GM18867 (cell line): ENCODE data around the gene ANXA9.

ENCODE experiments used
- ATAC-seq: cut with Tn5 transposase; IDR thresholded peaks from one replicate; pipeline ENCODE4 v1.9.1; 2021; ENCODE audit warnings: mild to moderate bottlenecking, moderate library complexity; ENCODE audit not compliant: unreplicated experiment

The ANXA9 gene

DNA sequence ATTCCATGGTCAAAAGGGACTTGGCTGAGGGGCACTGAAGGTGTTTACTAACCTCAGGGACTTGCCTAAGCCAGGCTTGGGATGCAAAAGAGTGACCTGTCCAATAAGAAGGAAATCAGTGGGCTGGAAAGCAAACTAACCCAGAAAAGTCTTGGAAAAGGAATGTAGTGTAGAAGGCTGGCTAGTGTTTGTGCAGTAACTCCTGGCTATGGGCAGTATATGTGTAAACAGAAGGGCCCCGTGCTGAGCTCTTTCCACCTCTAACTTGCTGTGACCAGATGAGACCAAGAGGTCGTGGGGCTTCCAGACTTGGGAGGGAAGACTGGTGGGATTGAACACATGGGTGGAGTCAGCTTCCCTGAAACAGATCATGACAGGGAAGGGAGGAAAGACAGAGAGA lies 20.5 kb downstream of the ANXA9 start:
- no peak for ATAC-seq

DNA sequence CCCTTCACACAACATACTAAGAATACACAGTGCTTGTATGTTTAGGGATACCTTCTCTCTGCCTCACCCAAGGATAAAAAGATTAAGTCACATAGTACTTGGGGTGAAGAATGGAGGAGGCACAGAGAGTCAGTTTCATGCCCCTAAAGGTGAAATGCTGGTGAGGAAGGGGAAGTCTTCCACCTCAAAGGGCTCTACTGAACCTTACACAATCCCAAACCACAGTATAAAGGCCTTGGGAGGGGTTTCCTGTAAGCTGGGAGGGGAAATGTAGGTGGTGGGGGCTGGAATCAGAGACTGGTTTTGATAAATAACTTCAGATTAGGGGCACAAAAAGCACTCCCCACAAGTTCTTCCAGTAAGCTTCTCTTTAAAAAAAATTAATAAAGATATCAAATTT lies 21.1 kb downstream of the ANXA9 start:
- no peak for ATAC-seq

DNA sequence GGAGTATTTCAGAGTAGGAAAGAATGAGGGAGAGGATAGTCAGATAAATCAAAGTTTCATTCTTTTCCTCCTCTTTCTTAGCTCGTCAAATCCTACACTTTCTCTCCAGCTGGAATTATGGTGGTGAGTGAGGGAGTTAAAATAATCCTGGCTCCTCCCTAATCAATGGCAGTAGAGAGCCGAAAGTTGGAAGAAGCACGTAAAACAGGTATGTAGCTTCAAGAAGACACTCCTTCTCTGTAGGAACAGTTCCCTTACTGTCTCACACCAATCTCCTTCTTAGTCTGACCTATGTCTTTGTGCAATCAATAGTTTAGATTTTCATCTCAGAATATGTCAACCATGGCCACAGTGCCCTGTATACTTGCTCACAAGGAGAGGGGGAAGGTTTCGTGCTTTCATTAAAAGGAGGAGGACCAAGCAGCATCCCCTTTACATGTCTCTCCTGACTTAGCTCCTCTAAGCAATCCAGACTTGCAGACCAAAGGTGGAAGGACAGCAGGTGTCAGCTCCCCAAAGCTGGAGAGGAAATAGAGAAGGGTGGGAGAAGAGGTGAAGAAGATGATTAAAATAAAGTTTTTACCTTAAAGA lies 23.7 kb downstream of the ANXA9 start:
- ATAC-seq, result no peak

DNA sequence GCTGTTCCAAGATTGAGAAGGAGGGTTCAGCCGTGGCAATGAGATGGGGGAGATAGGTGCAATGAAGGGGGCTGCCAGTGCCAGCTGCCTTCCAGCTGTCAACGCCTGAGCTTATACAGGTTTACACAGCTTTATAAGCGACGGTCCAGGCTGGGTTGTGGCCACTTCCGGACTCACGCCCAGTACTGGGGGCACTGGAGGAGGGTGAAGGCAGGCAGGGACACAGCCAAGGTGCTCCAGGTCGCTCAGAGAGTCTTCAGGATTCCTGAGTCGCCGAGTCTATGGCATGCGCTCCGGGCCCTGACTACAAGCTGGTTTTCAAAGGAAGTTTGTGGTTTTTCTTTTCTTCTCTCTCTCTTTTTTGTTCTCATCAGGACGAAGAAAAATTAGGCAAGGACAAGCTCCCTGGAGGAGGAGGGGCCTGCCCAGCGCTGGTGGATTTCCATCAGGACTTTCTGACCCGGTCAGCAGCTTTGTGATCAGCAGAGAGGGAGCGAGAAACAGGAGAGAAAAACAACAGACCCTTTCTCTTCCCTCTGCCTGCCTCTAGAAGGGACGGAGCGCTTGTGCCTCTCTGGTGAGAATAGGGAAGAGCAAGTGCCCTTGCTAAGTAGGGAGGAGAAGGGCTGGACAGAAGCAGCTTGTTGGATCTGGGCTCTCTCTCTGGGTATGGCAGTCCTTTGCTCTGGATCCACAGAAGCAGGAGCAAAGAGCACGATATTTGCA lies 24.4 kb downstream of the ANXA9 start, which contains the start of gene MINDY1:
Gene MINDY1 (minus strand): TSS at position 576 of the 726 bp plus-strand sequence. CDS start 4,285 bp downstream, outside the sequence.
- no peak for ATAC-seq

DNA sequence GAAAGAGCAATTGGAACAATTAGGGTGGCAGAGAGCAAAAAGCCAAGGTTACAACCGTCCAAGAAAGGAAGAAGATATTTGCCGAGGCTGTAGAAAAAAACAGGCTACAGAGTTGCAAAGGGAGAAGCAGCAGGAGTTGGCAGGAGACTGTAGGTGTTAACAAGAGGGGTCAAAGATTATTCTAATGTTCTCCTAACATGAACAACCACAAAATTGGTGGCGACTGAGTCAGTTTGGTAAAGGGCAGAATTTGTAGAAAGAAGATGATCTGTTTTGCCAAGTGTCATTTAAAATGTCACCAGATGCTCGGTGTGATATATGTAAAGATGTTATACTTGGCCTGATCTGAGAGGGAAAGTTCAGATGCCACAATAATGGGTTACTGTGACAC lies 25.8 kb downstream of the ANXA9 start:
- ATAC-seq, result no peak

DNA sequence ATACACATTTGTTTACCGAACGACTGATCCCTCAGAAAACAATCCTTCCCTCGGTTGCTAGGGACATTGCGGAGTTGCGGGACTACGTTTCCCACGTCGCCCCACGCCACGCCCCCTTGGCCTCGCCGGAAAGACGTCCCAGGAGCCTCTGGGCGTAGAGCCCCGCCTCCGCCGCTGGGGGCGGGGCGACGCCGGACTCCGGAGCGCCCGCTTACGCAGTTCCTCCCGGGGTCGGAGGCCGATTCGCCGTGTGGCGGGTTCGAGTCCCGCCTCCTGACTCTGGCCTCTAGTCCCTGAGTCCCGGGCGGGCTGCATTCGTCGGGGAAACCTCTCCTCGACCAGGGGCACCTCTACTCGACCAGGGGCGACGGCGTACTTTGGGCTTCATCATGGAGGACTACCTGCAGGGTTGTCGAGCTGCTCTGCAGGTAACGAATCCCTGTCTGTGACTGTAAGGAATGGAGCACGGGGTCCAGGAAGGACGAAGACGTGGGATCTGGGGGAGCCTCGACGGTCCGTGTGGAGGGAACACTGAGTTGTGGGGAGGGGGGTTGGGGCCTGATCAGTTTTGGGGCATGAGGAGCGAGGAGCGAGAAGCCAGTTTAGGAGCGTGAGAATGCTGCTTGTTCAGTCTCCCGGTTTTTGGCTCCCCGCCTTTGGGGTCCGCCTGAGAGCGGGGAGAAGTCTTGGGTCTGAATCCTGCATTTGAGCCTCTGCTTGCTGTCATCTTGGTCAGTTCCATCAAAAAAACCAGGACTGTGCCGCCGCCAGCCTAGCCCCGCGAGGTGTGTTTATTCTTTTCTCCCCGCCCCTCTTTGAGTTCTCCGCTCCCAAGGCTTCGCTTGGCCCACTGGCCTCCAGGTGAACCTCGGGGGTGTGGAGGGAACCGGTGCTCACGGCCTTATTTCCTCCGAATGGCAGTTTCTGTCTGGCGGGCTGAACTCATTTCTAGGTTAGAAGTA lies 26.4 kb downstream of the ANXA9 start, which contains the start of gene PRUNE1:
Gene PRUNE1 (plus strand): TSS at position 206 of the 962 bp plus-strand sequence. CDS start 184 bp downstream, at position 390.
- peak; percentile 81 for ATAC-seq

DNA sequence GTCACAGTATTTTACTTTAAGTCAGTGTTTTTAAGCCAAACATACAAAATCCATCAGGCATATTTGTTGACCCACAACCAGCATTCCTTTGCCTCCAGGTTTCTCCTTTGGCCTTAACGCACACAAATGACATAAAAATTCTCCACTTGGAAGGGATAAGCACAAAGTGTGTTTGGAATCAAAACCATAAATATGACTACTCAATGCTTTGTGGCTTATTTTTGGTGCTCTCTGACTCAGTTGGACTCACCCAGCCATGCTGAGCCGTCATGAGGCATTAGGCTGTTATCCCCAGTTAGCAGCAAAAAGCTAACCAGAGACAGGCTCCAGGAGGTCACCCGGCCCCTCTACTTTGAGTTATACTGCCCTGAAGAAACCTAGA lies 27.1 kb downstream of the ANXA9 start:
- ATAC-seq, result no peak

DNA sequence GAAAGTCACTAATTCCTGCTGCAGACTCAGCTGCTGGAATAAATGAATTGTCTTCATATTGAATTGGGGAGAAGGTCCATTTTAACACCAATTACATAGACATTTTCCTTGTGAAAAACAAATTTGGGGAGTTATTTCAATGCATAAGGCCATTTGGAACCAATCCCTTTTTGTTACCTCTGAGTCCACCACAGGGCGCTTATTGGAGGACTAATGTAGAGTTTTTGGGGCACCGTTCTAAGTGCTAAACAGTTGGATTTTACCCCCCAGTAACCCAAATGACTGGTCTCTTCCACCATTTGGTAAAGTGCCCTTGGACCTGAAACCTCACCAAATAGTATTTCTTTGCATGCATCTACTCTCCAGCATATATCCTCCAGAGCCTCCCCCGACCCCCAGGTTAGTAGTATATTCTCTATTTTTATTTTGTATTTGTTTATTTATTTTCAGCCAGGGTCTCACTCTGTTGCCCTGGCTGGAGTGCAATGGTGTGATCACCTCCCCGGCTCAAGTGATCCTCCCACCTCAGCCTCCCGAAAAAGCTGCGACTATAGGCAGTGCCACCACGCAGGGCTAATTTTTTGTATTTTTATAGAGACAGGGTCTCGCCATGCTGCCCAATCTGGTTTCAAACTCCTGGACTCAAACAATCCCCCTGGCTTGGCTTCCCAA lies 27.7 kb downstream of the ANXA9 start:
- no peak for ATAC-seq

DNA sequence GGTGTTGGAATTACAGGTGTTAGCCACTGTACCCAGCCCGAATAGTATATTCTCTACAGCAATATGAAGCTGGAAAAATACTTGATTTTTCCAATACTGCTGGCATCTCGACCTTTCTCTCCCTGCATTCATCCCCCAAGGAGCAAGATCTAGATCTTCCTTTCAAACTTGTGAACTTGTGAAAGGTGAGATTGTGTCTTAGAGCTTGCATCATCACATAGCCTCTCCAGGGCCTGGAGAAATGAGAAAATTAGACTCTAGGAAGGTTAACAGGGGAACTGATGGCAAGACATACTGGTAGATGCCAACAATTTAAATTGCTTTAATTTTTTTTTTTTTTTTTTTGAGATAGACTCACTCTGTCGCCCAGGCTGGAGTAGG lies 28.2 kb downstream of the ANXA9 start:
- no peak for ATAC-seq

DNA sequence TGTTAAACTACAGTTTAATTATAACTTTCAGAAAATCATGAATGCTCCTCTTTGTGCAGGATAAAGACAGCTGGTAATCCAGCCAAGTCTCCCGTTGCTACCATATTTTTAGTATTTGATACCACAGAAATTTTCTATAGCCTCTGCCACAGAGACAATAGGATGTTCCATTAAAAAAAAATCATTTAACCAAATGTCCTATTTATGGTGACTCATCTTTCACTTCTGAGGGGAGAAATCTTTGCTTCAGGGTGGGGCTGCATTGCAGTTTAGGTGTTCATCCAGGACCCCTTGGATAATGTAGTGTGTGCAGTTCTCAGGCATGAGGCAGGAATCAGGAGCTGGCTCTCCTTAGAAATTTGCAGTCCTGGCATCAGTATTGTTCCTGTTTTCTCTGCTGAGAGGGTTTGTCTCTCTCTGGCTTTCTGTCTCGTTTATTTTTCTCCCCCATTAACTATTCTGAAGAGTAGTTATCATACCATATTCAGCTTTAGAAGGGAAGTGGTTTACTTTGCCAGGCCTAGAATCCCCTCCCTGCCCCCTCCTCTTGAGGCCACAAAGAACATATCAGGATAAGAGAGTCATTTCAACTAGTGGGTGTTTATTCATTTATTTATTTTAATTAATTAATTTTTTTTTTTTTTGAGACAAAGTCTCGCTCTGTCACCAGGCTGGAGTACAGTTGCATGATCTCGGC lies 29.2 kb downstream of the ANXA9 start:
- ATAC-seq, result no peak

DNA sequence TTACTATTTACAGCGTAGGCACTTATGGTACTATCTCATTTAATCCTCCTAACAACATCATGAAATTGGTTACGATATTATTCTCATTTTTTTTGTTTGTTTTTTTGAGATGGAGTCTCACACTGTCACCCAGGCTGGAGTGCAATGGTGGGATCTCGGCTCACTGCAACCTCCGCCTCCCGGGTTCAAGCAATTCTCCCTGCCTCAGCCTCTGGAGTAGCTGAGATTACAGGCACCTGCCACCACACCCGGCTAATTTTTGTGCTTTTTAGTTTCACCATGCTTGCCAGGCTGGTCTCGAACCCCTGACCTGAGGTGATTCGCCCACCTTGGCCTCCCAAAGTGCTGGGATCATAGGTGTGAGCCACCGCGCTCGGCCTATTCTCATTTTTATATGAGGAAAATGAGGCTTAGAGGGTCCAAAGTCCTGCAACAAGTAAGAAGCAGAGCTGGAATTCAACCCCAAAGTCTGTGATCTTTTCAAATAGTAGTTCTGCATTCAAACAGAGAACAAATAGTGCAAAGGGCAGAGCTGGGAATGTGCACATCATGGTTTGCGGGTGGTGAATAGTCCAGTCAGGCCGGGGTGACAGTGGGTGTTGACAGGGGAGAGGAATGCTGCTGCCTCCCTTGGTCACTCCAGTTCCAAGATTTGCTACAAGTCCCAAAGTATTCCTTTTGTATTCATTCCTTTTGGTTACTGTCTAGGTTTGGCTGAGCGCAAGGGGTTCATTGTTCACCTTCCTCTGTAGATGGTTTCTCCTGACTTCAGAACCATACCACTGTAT lies 30.8 kb downstream of the ANXA9 start:
- no peak for ATAC-seq

DNA sequence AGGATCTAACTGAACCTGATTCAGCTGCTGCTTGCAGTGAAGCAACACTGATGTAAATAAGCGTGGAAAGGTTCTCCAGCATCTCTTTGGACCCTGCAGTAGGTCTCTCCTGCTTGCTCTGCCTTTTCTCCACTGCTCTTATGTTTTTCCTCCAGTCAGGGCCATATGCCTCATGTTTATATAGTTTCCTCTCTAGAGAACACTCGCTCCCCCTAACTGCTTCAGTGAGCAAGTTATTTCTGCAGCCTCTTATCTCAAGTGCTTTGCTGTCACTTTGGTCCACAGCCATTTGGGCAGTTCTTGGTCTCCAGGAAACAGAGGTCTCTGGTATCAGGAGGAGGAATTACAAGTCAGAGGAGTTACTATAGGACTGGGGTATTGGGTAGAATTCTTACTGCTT lies 31.4 kb downstream of the ANXA9 start:
- ATAC-seq, result no peak

DNA sequence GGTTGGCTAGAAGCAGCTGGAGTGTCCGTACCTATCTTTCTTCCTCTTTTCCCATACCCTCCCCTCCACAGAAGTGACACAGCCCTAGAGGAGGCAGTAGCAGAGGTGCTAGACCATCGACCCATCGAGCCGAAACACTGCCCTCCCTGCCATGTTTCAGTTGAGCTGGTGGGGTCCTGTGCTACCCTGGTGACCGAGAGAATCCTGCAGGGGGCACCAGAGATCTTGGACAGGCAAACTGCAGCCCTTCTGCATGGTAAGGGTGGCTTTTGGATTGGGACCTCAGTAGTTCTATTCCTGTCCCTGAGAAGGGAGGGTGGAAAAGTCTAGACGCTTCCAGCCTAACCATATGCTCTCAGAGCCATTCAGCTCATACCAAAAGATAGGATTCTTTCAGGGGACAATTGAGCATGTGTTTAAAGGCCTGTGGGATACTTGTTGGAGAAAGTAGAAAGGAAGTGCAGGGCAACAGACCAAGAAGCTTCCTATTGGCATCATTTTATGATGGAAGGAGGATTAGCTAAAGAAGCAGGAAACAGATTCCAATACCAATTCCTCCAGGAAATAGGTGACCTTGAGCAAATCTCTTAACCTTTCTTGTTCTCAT lies 42.6 kb downstream of the ANXA9 start:
- no peak for ATAC-seq

DNA sequence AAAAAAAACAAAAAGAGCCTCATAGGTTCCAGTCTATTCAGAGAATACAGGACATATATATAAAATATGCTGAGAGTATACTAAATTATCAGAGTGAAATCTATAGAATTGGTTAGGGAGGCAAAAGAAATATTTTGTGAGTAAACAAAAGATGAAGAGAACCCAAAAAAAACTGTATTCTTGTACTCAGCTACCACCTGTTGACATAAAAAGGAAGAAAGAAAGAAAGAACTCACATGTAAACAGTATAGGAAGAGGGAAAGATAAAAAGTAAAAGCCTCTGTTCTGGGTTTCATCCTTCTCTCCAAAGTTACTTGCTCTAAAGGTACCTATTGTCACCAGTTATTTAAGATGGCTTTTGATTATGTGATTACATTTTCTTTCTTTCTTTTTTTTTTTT lies 44.4 kb downstream of the ANXA9 start:
- ATAC-seq, result no peak

DNA sequence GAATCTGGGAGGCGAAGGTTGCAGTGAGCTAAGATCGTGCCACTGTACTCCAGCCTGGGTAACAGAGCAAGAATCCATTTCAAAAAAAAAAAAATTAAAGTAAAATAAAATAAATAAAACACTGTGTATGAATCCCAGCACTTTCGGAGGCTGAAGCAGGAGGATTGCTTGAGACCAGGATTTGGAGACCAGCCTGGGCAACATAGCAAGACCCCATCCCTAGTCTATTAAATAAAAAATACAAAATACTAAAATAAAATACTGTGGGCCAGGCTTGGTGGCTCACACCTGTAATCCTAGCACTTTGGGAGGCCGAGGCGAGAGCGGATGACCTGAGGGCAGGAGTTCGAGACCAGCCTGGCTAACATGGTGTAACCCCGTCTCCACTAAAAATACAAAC lies 50.1 kb downstream of the ANXA9 start:
- ATAC-seq, result no peak

DNA sequence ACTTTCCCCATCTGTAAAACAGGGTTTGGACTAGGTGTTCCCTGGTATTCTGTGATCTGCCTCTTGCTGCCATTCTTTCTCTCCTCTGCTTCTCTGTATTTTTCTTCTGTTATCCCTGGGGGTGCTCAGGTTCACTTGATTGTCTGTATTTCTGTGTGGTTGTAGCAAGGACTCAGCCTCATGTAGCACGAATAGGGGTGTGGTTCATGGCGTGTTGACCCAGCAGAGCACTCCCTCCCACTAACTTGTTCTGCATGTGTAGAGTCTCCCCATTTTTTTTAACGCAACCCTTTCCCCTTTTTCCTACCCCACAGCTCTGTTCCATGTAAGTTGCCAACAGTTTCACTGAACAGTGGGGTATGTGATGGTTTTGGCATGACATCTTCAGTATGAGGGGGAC lies 53.1 kb downstream of the ANXA9 start:
- no peak for ATAC-seq

DNA sequence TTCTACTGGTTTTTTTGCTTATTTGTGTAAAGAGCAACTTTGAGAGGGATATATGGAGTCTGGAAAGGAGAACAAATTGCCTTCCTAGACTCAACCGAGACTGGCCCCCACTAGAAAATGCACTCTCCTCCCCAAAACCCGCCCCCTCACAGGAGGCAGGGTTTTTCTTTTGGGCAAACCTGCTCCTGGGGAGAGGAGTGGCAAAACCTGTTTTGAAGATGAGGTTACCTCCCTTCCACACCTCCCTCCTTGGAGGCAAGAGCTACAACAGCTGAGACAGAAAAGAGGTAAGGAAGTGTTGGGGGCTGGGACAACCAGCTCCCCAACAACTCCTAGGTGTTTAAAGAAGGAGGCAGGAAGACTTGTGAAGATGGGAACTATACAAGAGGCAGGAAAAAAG lies 54.3 kb downstream of the ANXA9 start, which contains the start of gene BNIPL:
Gene BNIPL (plus strand): TSS at position 231 of the 400 bp plus-strand sequence. CDS start 140 bp downstream, at position 371.
- no peak for ATAC-seq

DNA sequence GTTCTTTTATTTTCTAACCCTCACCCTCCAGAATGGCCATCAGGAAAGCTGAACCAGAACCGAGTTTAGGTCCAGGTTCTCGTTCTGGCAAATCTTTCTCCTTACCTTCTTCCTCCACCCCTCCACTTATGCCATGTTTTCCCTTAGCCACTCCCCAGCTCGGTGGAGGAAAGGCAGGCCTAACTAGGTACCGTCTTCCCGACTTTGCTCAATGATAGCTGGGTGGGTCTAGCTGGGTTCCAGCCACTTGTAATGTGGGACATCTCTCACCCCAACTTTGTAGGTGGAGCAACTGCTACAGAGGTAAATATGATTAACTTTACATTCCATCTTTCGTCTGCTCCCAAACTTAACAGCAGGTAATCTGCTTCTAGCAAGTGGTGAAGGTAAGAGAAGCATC lies 54.9 kb downstream of the ANXA9 start:
- ATAC-seq, result no peak

DNA sequence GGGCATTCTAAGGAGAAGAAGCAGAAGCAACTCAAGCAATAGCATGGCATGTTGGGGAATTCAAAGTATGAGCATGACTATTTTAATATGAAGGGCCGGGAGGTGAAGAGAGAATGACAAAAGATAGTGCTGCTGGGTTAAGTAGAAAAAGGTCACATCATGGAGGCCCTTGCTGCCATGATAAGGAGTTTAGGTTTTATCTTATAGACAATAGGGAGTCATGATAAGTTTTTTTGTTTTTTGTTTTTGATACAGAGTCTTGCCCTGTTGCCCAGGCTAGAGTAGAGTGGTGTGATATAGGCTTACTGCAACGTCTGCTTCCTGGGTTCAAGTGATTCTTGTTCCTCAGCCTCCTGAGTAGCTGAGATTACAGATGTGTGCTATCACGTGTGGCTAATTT lies 57.4 kb downstream of the ANXA9 start:
- no peak for ATAC-seq
